Measurements from ENCODE around the gene CDK7. TPM values are rescaled to one million over a fixed set of nuclear protein-coding genes. Genes with fewer than 3 reads are reported as not detected.
A peak's percentile ranks its signal among the peaks of the same experiment; 100 is the strongest.

Gene CDK7
- polyA plus RNA-seq, 1 donor (not counting 4 experiments of a cell fraction or from before 2014, with no cell fraction given): 80.5 TPM

DNA sequence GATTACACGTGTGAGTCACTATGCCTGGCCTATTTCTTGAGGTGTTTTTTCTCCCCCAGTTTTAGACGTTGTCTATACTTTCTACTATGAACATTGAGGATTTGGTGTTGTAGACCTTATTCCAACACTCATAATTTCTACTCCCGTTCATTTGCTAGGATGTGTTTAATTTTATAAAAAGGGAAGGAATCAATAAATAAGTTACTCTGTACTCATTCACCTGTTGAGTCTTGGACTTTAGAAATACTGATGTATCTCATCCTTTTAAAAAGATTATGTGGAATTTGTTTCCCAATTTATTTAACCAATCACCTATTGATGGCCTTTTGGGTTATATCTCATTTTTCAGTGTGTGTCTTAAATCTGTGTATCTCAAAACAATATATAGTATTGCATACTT is 3.2 kb downstream of the CDK7 start:
- DNase-seq (ENCODE audit: low read depth, low spot score) (no peak), FAIRE-seq (no peak)
- Histone ChIP-seq H3K36me3 (ENCODE audit: control insufficient read depth in 2 of 2, extremely low read depth in 1 of 2, insufficient read depth in 2 of 2, low read length in 2 of 2) (peaks cover 4 to 21% of the 10 kb centered on the region in 2 experiments), H3K4me3 (ENCODE audit: control insufficient read depth in 2 of 3, extremely low read depth in 1 of 3, insufficient read depth in 2 of 3, low read depth in 1 of 3, low read length in 3 of 3) (no peak overlapping the region), H4K20me1 (ENCODE audit: control insufficient read depth, extremely low read depth, insufficient read depth, low read length) (no peaks in the 10 kb centered on the region), H3K9ac (ENCODE audit: control insufficient read depth, extremely low read depth, insufficient read depth, low read length) (no peak overlapping the region), H3K4me1 (ENCODE audit: control insufficient read depth, extremely low read depth, insufficient read depth, low read length) (peaks cover 46% of the 10 kb centered on the region), H3K27me3 (ENCODE audit: control insufficient read depth, extremely low read depth, insufficient read depth, low read length) (no peaks in the 10 kb centered on the region), H3K9me3 (ENCODE audit: control insufficient read depth, low read depth, low read length) (no peaks in the 10 kb centered on the region), H3K27ac (ENCODE audit: control insufficient read depth, insufficient read depth, low read length) (peak overlapping the region; percentile 78), H3K79me2 (ENCODE audit: control insufficient read depth, insufficient read depth, low read length) (peaks cover 63% of the 10 kb centered on the region), H2AFZ (ENCODE audit: control insufficient read depth, low read length) (no peak overlapping the region), H3K4me2 (ENCODE audit: control insufficient read depth, extremely low read depth, insufficient read depth, low read depth, low read length) (peak overlapping the region; percentile 93), H3K9me1 (ENCODE audit: control insufficient read depth, extremely low read depth, insufficient read depth, low read length) (no peaks in the 10 kb centered on the region)
- dilution Hi-C loops (cut with MboI; ENCODE audit: extremely low pct_ligation_motif_present, low sequenced_read_pairs): no loop called here
- no peak for TF ChIP-seq EZH2 (IDR thresholded peaks at IDR 0.05; ENCODE audit: low read length)

GRCh38 chr5:69238760-69239251 is 4.1 kb downstream of the CDK7 start:
- Histone ChIP-seq H2AFZ (ENCODE audit: control insufficient read depth, low read length) (no peak overlapping the region), H3K4me1 (ENCODE audit: control insufficient read depth, extremely low read depth, insufficient read depth, low read length) (peaks cover 47% of the 10 kb centered on the region), H3K9ac (ENCODE audit: control insufficient read depth, extremely low read depth, insufficient read depth, low read length) (peak overlapping the region; percentile 48), H3K4me3 (ENCODE audit: control insufficient read depth in 2 of 3, extremely low read depth in 1 of 3, insufficient read depth in 2 of 3, low read depth in 1 of 3, low read length in 3 of 3) (peak overlapping the region in 1 of 3 experiments; percentile 23), H3K79me2 (ENCODE audit: control insufficient read depth, insufficient read depth, low read length) (peaks cover 72% of the 10 kb centered on the region), H4K20me1 (ENCODE audit: control insufficient read depth, extremely low read depth, insufficient read depth, low read length) (no peaks in the 10 kb centered on the region), H3K9me3 (ENCODE audit: control insufficient read depth, low read depth, low read length) (no peaks in the 10 kb centered on the region), H3K36me3 (ENCODE audit: control insufficient read depth in 2 of 2, extremely low read depth in 1 of 2, insufficient read depth in 2 of 2, low read length in 2 of 2) (peaks cover 4 to 21% of the 10 kb centered on the region in 2 experiments), H3K4me2 (ENCODE audit: control insufficient read depth, extremely low read depth, insufficient read depth, low read depth, low read length) (peak overlapping the region; percentile 93), H3K27me3 (ENCODE audit: control insufficient read depth, extremely low read depth, insufficient read depth, low read length) (no peaks in the 10 kb centered on the region), H3K9me1 (ENCODE audit: control insufficient read depth, extremely low read depth, insufficient read depth, low read length) (no peaks in the 10 kb centered on the region), H3K27ac (ENCODE audit: control insufficient read depth, insufficient read depth, low read length) (peak overlapping the region; percentile 79)
- dilution Hi-C loops (cut with MboI; ENCODE audit: extremely low pct_ligation_motif_present, low sequenced_read_pairs): no loop called here
- peak; percentile 69 for DNase-seq (ENCODE audit: low read depth, low spot score)
- no peak for FAIRE-seq
- TF ChIP-seq, protein P1, sequence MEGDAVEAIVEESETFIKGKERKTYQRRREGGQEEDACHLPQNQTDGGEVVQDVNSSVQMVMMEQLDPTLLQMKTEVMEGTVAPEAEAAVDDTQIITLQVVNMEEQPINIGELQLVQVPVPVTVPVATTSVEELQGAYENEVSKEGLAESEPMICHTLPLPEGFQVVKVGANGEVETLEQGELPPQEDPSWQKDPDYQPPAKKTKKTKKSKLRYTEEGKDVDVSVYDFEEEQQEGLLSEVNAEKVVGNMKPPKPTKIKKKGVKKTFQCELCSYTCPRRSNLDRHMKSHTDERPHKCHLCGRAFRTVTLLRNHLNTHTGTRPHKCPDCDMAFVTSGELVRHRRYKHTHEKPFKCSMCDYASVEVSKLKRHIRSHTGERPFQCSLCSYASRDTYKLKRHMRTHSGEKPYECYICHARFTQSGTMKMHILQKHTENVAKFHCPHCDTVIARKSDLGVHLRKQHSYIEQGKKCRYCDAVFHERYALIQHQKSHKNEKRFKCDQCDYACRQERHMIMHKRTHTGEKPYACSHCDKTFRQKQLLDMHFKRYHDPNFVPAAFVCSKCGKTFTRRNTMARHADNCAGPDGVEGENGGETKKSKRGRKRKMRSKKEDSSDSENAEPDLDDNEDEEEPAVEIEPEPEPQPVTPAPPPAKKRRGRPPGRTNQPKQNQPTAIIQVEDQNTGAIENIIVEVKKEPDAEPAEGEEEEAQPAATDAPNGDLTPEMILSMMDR (optimal IDR thresholded peaks at IDR 0.05 in 1 of 3, IDR thresholded peaks at IDR 0.05 in 1 of 3, conservative IDR thresholded peaks at IDR 0.05 in 1 of 3; ENCODE audit: extremely low read depth in 1 of 3, insufficient read depth in 2 of 3, low read length in 3 of 3): no peak
- TF ChIP-seq EZH2 (IDR thresholded peaks at IDR 0.05; ENCODE audit: low read length): no peak
